Peyer's patch (tissue), 4 donors: ENCODE data around the gene PITX1.

Experiments
- CTCF ChIP-seq, 6 experiments: fragments of 450-650 bp in 4 of 6; fragments of 200-600 bp in 2 of 6; sonication (generic) in 1 of 6; IDR thresholded peaks; one replicate each; pipeline ENCODE4 v1.5.1; 2017 to 2019; ENCODE audit warnings: antibody characterized with exemption in 6 of 6, mild to moderate bottlenecking in 3 of 6, moderate library complexity in 1 of 6
- POLR2A ChIP-seq, 2 donors: fragments of 450-650 bp; IDR thresholded peaks; one replicate each; pipeline ENCODE4 v1.5.1; 2017; ENCODE audit warnings: antibody characterized with exemption in 2 of 2, mild to moderate bottlenecking in 2 of 2, moderate library complexity in 2 of 2

GRCh38 chr5:135081240-135081639 lies 47.2 kb upstream of the PITX1 start:
- TF ChIP-seq POLR2A (IDR thresholded peaks at IDR 0.05), result no peak
- no peak for TF ChIP-seq CTCF (IDR thresholded peaks at IDR 0.05)
